ENCODE data around the gene SOX13.

DNA sequence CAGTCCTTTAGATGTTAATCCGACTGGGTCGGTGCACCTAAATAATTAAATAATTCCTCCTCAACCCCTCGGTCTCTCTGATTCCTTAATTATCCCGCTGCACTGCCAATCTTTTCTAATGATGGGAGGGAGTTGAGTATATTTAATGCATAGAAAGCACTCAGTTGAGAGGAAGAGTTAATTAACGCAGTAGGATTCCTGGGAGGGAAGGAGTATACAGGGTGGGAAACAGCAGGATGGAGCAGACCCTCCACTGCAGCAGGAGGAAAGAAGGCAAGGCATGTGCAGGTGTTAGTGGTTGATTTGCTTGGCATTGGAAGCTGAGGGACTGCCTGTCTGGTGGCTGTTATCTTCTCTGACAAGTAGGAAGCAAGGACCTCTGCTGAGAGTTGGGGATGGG, 103.1 kb downstream of the SOX13 start:
- TF ChIP-seq POLR2AphosphoS5 (IDR thresholded peaks at IDR 0.05) (no peak), CTCF (IDR thresholded peaks at IDR 0.05) (no peak)

Measured in esophagus muscularis mucosa (tissue), 3 donors.